ENCODE results near the gene TMBIM1.
A peak's percentile ranks its signal among the peaks of the same experiment; 100 is the strongest.

The TMBIM1 gene

DNA sequence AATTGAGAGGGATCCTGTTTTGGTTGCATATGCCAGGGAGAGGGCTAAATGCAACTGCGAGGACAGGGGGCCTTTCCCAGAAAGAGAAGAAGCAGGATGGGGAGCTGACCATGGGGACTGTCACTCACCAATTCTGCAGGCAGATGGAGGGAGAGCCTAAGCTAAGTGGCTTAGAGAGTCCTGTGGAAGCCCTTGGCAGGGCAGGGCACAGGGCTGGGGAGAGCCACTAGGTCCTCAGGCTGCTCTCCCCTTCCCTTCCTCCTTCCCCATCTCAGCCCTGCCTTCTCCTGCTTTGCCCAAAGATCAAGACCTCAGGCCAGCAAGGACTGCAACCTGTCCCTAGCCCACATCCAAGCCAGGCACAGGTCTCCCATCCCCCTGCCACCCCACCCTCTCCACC, 40.0 kb upstream of the TMBIM1 start:
- peak overlapping the region; percentile 22; the same call in 1 of the 2 replicates for H3K27ac ChIP-seq
- H3K9me3 ChIP-seq (ENCODE audit: severe bottlenecking), result no peaks in the 10 kb centered on the region
- DNase-seq, result peak; percentile 63
- H3K36me3 ChIP-seq, result no peaks in the 10 kb centered on the region
- no peak overlapping the region for H3K4me3 ChIP-seq (ENCODE audit: low read depth, low read length)
- H3K27me3 ChIP-seq (ENCODE audit: insufficient read depth, low read depth, severe bottlenecking), result no peaks in the 10 kb centered on the region
- TF ChIP-seq, protein P1, sequence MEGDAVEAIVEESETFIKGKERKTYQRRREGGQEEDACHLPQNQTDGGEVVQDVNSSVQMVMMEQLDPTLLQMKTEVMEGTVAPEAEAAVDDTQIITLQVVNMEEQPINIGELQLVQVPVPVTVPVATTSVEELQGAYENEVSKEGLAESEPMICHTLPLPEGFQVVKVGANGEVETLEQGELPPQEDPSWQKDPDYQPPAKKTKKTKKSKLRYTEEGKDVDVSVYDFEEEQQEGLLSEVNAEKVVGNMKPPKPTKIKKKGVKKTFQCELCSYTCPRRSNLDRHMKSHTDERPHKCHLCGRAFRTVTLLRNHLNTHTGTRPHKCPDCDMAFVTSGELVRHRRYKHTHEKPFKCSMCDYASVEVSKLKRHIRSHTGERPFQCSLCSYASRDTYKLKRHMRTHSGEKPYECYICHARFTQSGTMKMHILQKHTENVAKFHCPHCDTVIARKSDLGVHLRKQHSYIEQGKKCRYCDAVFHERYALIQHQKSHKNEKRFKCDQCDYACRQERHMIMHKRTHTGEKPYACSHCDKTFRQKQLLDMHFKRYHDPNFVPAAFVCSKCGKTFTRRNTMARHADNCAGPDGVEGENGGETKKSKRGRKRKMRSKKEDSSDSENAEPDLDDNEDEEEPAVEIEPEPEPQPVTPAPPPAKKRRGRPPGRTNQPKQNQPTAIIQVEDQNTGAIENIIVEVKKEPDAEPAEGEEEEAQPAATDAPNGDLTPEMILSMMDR (IDR thresholded peaks at IDR 0.05; ENCODE audit: low read depth, low read length), result peak; percentile 60

GRCh38 chr2:218331745-218332144, 39.4 kb upstream of the TMBIM1 start:
- TF ChIP-seq, protein P1 (IDR thresholded peaks at IDR 0.05; ENCODE audit: low read depth, low read length), result no peak
- DNase-seq, result no peak
- H3K36me3 ChIP-seq, result no peaks in the 10 kb centered on the region
- H3K27ac ChIP-seq, result peak overlapping the region; percentile 22; the same call in 1 of the 2 replicates
- H3K4me3 ChIP-seq (ENCODE audit: low read depth, low read length), result no peak overlapping the region
- H3K9me3 ChIP-seq (ENCODE audit: severe bottlenecking), result no peaks in the 10 kb centered on the region
- no peaks in the 10 kb centered on the region for H3K27me3 ChIP-seq (ENCODE audit: insufficient read depth, low read depth, severe bottlenecking)

- Histone ChIP-seq H3K27me3 (ENCODE audit: insufficient read depth, low read depth, severe bottlenecking) (no peaks in the 10 kb centered on the region), H3K4me3 (ENCODE audit: low read depth, low read length) (no peak overlapping the region), H3K27ac (peak overlapping the region; percentile 70), H3K36me3 (no peaks in the 10 kb centered on the region), H3K9me3 (ENCODE audit: severe bottlenecking) (no peaks in the 10 kb centered on the region)
- DNase-seq, result no peak
- TF ChIP-seq, protein P1 (IDR thresholded peaks at IDR 0.05; ENCODE audit: low read depth, low read length), result no peak
Measured at GRCh38 chr2:218329826-218330593, 37.7 kb upstream of the TMBIM1 start.

DNA sequence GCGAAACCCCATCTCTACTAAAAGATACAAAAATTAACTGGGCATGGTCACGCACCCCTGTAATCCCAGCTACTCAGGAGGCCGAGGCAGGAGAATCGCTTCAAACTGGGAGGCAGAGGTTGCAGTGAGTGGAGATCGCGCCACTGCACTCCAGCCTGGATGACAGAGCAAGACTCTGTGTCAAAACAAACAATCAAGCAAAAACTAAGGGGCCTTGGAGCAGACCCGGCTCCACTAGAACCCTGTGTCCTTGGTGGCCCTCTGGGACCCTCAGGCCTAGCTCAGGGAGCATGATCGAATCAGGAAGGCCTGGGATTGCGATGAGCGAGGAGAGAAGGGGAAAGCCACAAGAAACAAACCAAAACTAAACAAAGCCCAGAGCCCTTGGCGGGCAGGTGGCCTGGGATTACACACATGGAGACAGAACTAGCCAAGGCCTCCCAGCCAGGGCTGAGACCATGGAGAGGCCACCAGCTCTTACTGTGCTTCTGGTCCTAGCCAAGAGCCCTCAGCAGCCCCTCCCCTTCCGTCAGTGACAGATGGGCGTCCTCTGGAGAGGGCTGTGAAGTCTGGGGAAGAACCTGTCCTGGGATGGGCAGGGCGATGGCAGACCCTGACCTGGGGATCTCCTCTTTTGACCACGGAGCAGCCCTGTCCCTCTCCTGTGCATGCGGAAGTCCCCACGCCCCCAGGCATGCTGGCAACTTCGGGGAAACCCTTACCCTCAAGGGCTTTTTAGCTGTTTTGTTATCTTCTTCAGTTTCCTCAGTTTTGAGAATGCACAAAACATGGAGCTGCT, 36.9 kb upstream of the TMBIM1 start:
- peak; percentile 79 for DNase-seq
- TF ChIP-seq, protein P1 (IDR thresholded peaks at IDR 0.05; ENCODE audit: low read depth, low read length), result no peak
- no peak overlapping the region for H3K4me3 ChIP-seq (ENCODE audit: low read depth, low read length)
- H3K36me3 ChIP-seq, result no peaks in the 10 kb centered on the region
- H3K27me3 ChIP-seq (ENCODE audit: insufficient read depth, low read depth, severe bottlenecking), result no peaks in the 10 kb centered on the region
- H3K9me3 ChIP-seq (ENCODE audit: severe bottlenecking), result no peaks in the 10 kb centered on the region
- H3K27ac ChIP-seq, result peak overlapping the region; percentile 70

DNA sequence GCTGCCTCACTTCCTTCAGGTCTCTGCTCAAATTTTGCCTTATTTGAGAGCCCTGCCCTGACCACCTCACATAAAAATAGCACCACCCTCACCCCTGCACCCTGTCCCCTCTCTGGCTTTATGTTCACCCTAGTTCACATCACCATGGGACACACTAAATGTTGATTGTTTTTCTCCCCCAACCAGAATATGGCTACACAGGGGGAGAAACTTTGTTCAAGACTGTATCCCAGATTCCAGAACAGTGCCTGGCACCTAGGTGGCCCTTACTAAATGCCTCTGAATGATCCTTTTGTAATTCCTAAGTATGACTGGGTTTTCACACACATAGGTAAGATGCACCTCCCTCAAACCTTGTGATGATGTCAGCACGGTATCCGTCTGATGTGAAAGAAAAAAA, 36.0 kb upstream of the TMBIM1 start:
- Histone ChIP-seq H3K27me3 (ENCODE audit: insufficient read depth, low read depth, severe bottlenecking) (no peaks in the 10 kb centered on the region), H3K27ac (no peak overlapping the region), H3K4me3 (ENCODE audit: low read depth, low read length) (no peak overlapping the region), H3K36me3 (no peaks in the 10 kb centered on the region), H3K9me3 (ENCODE audit: severe bottlenecking) (no peaks in the 10 kb centered on the region)
- TF ChIP-seq, protein P1 (IDR thresholded peaks at IDR 0.05; ENCODE audit: low read depth, low read length), result no peak
- DNase-seq, result no peak
